Measurements from ENCODE around the gene MCM3AP.

GRCh38 chr21:46308431-46308830 lies 23.0 kb upstream of the MCM3AP start:
- no peak for TF ChIP-seq EZH2 (IDR thresholded peaks at IDR 0.05)
- TF ChIP-seq POLR2AphosphoS5 (IDR thresholded peaks at IDR 0.05; ENCODE audit: borderline replicate concordance, low read depth, low read length), result no peak
- no peak for TF ChIP-seq FOXP2 (optimal IDR thresholded peaks at IDR 0.05; ENCODE audit: control extremely low read depth, extremely low read length, insufficient read depth)

Measured in SK-N-MC (cell line).